Measurements from ENCODE around the gene NEGR1. TPM values are rescaled to one million over a fixed set of nuclear protein-coding genes. Genes with fewer than 3 reads are reported as not detected.

The NEGR1 gene
- total RNA-seq, 4 donors from 2014 or later: 7.0 to 10.0 (median 8.1) TPM

DNA sequence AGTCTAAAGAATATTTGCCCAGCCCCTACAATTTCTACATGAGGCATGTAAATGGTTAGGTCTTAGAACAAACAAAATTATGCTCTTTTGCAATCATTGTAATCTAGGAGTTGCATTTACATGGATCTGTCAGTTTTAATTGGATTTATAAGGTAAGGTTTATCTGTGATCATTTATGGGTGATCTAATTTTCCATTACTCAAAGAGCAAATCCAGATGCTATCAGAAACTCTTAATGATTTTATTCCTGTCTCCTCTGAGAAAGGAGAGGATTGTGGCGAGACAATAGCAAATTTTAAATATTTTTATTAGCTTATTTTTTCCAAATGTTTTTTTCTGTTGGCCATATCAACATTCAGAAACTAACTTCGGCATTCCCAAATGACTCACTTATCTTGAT, 14.2 kb upstream of the NEGR1 start:
- H3K4me1 ChIP-seq: no peaks in the 10 kb centered on the region
- H3K36me3 ChIP-seq: no peaks in the 10 kb centered on the region
- in situ Hi-C loops (cut with MboI; ENCODE audit: low pct_ligation_motif_present in 1 of 4, low pct_unique_long_range_greater_than_20kb in 1 of 4, low sequenced_read_pairs in 3 of 4): loop anchor here in 1 of 4 donors (10.0 kb wide), 1 partner anchor 58 kb away; no protein-coding TSS in a partner anchor
- H3K27ac ChIP-seq: no peak overlapping the region
- intact Hi-C loops (cut with DNase I; ENCODE audit: low total_unique reads): no loop called here
- 88 to 92% methylated on average over 2 of the region's 2 CpGs for WGBS, 2 donors (ENCODE audit: low coverage in 1 of 2)
- H3K4me3 ChIP-seq: no peak overlapping the region
- TF ChIP-seq EP300 (IDR thresholded peaks at IDR 0.05; ENCODE audit: low read depth): no peak
- H3K9me3 ChIP-seq: no peaks in the 10 kb centered on the region
- H3K27me3 ChIP-seq: no peaks in the 10 kb centered on the region
- DNase-seq: no peak

DNA sequence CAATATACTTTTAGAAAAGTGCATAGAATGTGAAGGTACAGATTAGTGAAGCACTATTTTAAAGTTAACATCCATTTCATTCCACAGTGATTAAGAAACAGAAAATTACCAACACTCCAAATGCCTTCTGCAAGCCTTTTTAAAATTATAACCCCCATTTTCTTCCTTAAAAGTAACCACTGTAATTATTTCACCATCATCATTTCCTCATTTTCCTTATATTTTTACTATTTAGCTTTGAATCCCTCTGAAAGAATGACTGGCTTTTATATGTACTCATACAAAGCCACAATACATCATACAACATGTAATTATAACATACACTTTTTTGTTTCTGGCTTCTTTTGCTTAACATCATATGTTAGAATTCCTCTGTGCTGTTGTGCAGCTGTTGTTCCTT, 6.5 kb upstream of the NEGR1 start:
- in situ Hi-C loops (cut with MboI; ENCODE audit: low pct_ligation_motif_present in 1 of 4, low pct_unique_long_range_greater_than_20kb in 1 of 4, low sequenced_read_pairs in 3 of 4) (no loop called here), intact Hi-C loops (cut with DNase I; ENCODE audit: low total_unique reads) (no loop called here)
- no peak for DNase-seq
- H3K4me1 ChIP-seq: peaks cover 0 to 13% (median 3%) of the 10 kb centered on the region in 4 donors
- H3K36me3 ChIP-seq: no peaks in the 10 kb centered on the region
- TF ChIP-seq EP300 (IDR thresholded peaks at IDR 0.05; ENCODE audit: low read depth): no peak
- TF ChIP-seq, protein P1, sequence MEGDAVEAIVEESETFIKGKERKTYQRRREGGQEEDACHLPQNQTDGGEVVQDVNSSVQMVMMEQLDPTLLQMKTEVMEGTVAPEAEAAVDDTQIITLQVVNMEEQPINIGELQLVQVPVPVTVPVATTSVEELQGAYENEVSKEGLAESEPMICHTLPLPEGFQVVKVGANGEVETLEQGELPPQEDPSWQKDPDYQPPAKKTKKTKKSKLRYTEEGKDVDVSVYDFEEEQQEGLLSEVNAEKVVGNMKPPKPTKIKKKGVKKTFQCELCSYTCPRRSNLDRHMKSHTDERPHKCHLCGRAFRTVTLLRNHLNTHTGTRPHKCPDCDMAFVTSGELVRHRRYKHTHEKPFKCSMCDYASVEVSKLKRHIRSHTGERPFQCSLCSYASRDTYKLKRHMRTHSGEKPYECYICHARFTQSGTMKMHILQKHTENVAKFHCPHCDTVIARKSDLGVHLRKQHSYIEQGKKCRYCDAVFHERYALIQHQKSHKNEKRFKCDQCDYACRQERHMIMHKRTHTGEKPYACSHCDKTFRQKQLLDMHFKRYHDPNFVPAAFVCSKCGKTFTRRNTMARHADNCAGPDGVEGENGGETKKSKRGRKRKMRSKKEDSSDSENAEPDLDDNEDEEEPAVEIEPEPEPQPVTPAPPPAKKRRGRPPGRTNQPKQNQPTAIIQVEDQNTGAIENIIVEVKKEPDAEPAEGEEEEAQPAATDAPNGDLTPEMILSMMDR (IDR thresholded peaks at IDR 0.05): no peak
- TF ChIP-seq POLR2A (IDR thresholded peaks at IDR 0.05): no peak
- TF ChIP-seq POLR2AphosphoS5 (IDR thresholded peaks at IDR 0.05): no peak
- peaks cover 22% of the 10 kb centered on the region for H3K27me3 ChIP-seq
- H3K9me3 ChIP-seq: no peaks in the 10 kb centered on the region
- no peak overlapping the region for H3K27ac ChIP-seq
- no peak overlapping the region for H3K4me3 ChIP-seq

DNA sequence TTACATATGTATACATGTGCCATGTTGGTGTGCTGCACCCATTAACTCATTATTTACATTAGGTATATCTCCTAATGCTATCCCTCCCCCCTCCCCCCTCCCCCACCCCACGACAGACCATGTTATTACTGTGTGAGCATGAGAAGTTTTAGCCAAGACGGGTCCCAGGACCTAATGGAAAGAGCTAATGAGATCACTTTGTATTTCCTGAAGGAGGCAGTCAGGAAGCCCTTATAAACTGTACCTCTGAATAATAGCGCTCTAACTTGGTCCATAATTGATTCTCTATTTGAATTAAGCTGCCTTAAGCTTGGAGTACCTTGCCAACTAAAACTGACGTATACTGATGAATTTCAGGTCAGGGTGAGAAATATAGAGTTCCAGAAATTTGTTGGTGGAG, 4.1 kb upstream of the NEGR1 start:
- in situ Hi-C loops (cut with MboI; ENCODE audit: low pct_ligation_motif_present in 1 of 4, low pct_unique_long_range_greater_than_20kb in 1 of 4, low sequenced_read_pairs in 3 of 4): no loop called here
- peak overlapping the region in 1 of 4 donors; percentile 94 for H3K27ac ChIP-seq
- DNase-seq: no peak
- peaks cover 32% of the 10 kb centered on the region for H3K27me3 ChIP-seq
- no peaks in the 10 kb centered on the region for H3K9me3 ChIP-seq
- no peak for TF ChIP-seq POLR2A (IDR thresholded peaks at IDR 0.05)
- TF ChIP-seq, protein P1 (IDR thresholded peaks at IDR 0.05): no peak
- no peak for TF ChIP-seq EP300 (IDR thresholded peaks at IDR 0.05; ENCODE audit: low read depth)
- TF ChIP-seq POLR2AphosphoS5 (IDR thresholded peaks at IDR 0.05): no peak
- no peaks in the 10 kb centered on the region for H3K36me3 ChIP-seq
- H3K4me3 ChIP-seq: no peak overlapping the region
- 47 to 77% methylated on average over 2 to 4 of the region's 4 CpGs for WGBS, 2 donors (ENCODE audit: low coverage in 1 of 2)
- H3K4me1 ChIP-seq: peaks cover 0 to 15% (median 7%) of the 10 kb centered on the region in 4 donors
- intact Hi-C loops (cut with DNase I; ENCODE audit: low total_unique reads): no loop called here

DNA sequence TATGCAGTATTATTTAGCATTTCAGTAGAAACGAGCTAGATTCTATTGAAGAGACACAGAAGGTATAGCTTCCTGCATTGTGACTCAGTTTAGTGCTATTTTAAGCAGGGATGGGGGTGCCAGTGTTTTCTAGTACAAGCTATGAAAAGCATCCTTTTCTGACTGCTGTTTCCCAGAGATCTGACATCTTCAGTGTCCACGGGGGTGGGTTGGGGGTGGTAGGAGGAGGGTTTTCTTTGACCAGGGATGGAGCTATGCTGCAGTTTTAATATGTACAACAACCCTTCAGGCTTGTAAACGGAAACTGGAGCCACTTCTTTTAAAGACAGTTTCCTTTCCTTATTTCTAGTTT, 2.7 kb upstream of the NEGR1 start:
- in situ Hi-C loops (cut with MboI; ENCODE audit: low pct_ligation_motif_present in 1 of 4, low pct_unique_long_range_greater_than_20kb in 1 of 4, low sequenced_read_pairs in 3 of 4) (no loop called here), intact Hi-C loops (cut with DNase I; ENCODE audit: low total_unique reads) (no loop called here)
- Histone ChIP-seq H3K4me1 (peaks cover 0 to 15% (median 7%) of the 10 kb centered on the region in 4 donors), H3K9me3 (no peaks in the 10 kb centered on the region), H3K27ac (peak overlapping the region; percentile 79 to 94 (median 87)), H3K27me3 (peaks cover 40% of the 10 kb centered on the region), H3K36me3 (no peaks in the 10 kb centered on the region), H3K4me3 (peak overlapping the region in 3 of 4 donors; percentile 39 to 55 (median 45))
- DNase-seq: no peak
- TF ChIP-seq EP300 (IDR thresholded peaks at IDR 0.05; ENCODE audit: low read depth) (no peak), POLR2A (IDR thresholded peaks at IDR 0.05) (no peak), POLR2AphosphoS5 (IDR thresholded peaks at IDR 0.05) (no peak)
- TF ChIP-seq, protein P1 (IDR thresholded peaks at IDR 0.05): no peak
- WGBS, 2 donors (ENCODE audit: low coverage in 1 of 2): 0 to 3% methylated on average over 1 to 3 of the region's 3 CpGs

Data from transverse colon (tissue), 4 donors.